H1 (cell line): ENCODE data around the gene SDC4. TPM values are rescaled to one million over a fixed set of nuclear protein-coding genes. Genes with fewer than 3 reads are reported as not detected.

ENCODE experiments used
- CTCF ChIA-PET: fragments of 300-600 bp; sonication (Branson Sonifier 250); formaldehyde crosslinking; loops from one replicate; lab custom pipeline; 2021; ENCODE audit not compliant: partially characterized antibody; lab: Charles Lee
- POLR2A ChIA-PET: fragments of 300-600 bp; sonication (Branson Sonifier 250); formaldehyde crosslinking; loops from one replicate; lab custom pipeline; 2021; ENCODE audit warnings: inconsistent platforms; ENCODE audit not compliant: partially characterized antibody; lab: Charles Lee
- DNase-seq, 2 experiments: peaks; one replicate each; pipeline versions ENCODE4 v3.0.0 to v3.0.0-alpha.2; 2010 to 2022; ENCODE audit warnings: low spot score in 2 of 2, low read depth in 1 of 2, mixed read lengths in 1 of 2
- FAIRE-seq: peaks from 2 replicates; lab custom pipeline; 2011; peaks lifted over from hg19 to GRCh38; lab: Jason Lieb, UNC
- H2AFZ ChIP-seq: 2 replicates; pipeline ENCODE4 v1.8.1; 2012; ENCODE audit warnings: low read length, inconsistent platforms
- H2AK5ac ChIP-seq: 2 replicates; pipeline ENCODE4 v1.6.1; 2013; ENCODE audit warnings: low read depth, low read length
- H2BK120ac ChIP-seq: replicated peaks from 2 replicates; pipeline ENCODE3; 2013; ENCODE audit warnings: low read depth, low read length, inconsistent platforms
- H2BK12ac ChIP-seq: 2 replicates; pipeline ENCODE4 v1.6.1; 2013; ENCODE audit warnings: low read depth, low read length
- H2BK15ac ChIP-seq: 2 replicates; pipeline ENCODE4 v1.6.1; 2013; ENCODE audit warnings: low read length
- H2BK20ac ChIP-seq: 2 replicates; pipeline ENCODE4 v1.6.1; 2013; ENCODE audit warnings: low read length
- H2BK5ac ChIP-seq: 2 replicates; pipeline ENCODE4 v1.6.1; 2013; ENCODE audit warnings: low read depth, low read length
- H3K14ac ChIP-seq: 2 replicates; pipeline ENCODE4 v1.6.1; 2013; ENCODE audit warnings: inconsistent platforms; ENCODE audit not compliant: insufficient read length
- H3K18ac ChIP-seq: 2 replicates; pipeline ENCODE4 v1.6.1; 2013; ENCODE audit warnings: low read length; ENCODE audit errors: extremely low read depth
- H3K23ac ChIP-seq: 2 replicates; pipeline ENCODE4 v1.6.1; 2013; ENCODE audit warnings: inconsistent platforms; ENCODE audit not compliant: insufficient read length
- H3K23me2 ChIP-seq: 2 replicates; pipeline ENCODE4 v1.6.1; 2013; ENCODE audit warnings: low read depth, low read length
- H3K27ac ChIP-seq: 2 replicates; pipeline ENCODE4 v1.6.1; 2011; ENCODE audit warnings: low read depth, low read length, inconsistent platforms
- H3K27me3 ChIP-seq, 4 experiments: replicated peaks in 1 of 4; 1 replicate in 1 of 4; 2 replicates in 3 of 4; pipeline versions ENCODE4 v1.6.1 to v1.8.1; 2011 to 2013; ENCODE audit warnings: low read length in 3 of 4, mild to moderate bottlenecking in 3 of 4, inconsistent platforms in 2 of 4, mixed read lengths in 2 of 4, moderate library complexity in 1 of 4; ENCODE audit not compliant: control insufficient read depth in 3 of 4, insufficient read depth in 3 of 4; ENCODE audit errors: extremely low read depth in 1 of 4
- H3K36me3 ChIP-seq, 4 experiments: 2 replicates each; pipeline versions ENCODE4 v1.6.1 to v1.8.1; 2011 to 2013; ENCODE audit warnings: mild to moderate bottlenecking in 4 of 4, low read length in 3 of 4, moderate library complexity in 2 of 4, control low read depth in 1 of 4, inconsistent platforms in 1 of 4; ENCODE audit not compliant: insufficient read depth in 4 of 4, control insufficient read depth in 2 of 4
- H3K4ac ChIP-seq: replicated peaks from 2 replicates; pipeline ENCODE3; 2013; ENCODE audit warnings: low read length, low read depth, mixed read lengths, inconsistent platforms; ENCODE audit not compliant: insufficient read length
- H3K4me1 ChIP-seq, 4 experiments: replicated peaks in 1 of 4; 1 replicate in 1 of 4; 2 replicates in 3 of 4; pipeline versions ENCODE4 v1.6.1 to v1.8.1; 2011 to 2013; ENCODE audit warnings: low read length in 3 of 4, inconsistent platforms in 2 of 4, mixed read lengths in 1 of 4; ENCODE audit not compliant: insufficient read depth in 4 of 4, control insufficient read depth in 3 of 4
- H3K4me2 ChIP-seq, 2 experiments: 2 replicates each; pipeline versions ENCODE4 v1.6.1 to v1.8.1; 2011 to 2013; ENCODE audit warnings: low read depth in 2 of 2, low read length in 2 of 2, control low read depth in 1 of 2, inconsistent platforms in 1 of 2, mild to moderate bottlenecking in 1 of 2; ENCODE audit not compliant: insufficient read depth in 1 of 2
- H3K4me3 ChIP-seq, 4 experiments: fragments of 200-600, 300-600 bp in 1 of 4; sonication (generic), shearing (Covaris generic), sonication (Bioruptor Twin) in 1 of 4; 2 replicates each; pipeline versions ENCODE4 v1.5.1 to v1.8.1; 2011 to 2016; ENCODE audit warnings: low read length in 4 of 4, low read depth in 3 of 4, control low read depth in 2 of 4, inconsistent platforms in 2 of 4, mild to moderate bottlenecking in 2 of 4, mixed read lengths in 1 of 4, moderate library complexity in 1 of 4; ENCODE audit not compliant: insufficient read depth in 2 of 4; ENCODE audit errors: extremely low read depth in 1 of 4
- H3K56ac ChIP-seq: replicated peaks from 2 replicates; pipeline ENCODE3; 2013; ENCODE audit warnings: low read depth, mild to moderate bottlenecking, mixed read lengths, low read length, inconsistent platforms; ENCODE audit not compliant: insufficient read length
- H3K79me1 ChIP-seq: 2 replicates; pipeline ENCODE4 v1.6.1; 2013; ENCODE audit warnings: low read depth, low read length, control low read depth
- H3K79me2 ChIP-seq, 2 experiments: 2 replicates each; pipeline versions ENCODE4 v1.6.1 to v1.8.1; 2012 to 2013; ENCODE audit warnings: low read length in 2 of 2, mild to moderate bottlenecking in 2 of 2, inconsistent platforms in 1 of 2; ENCODE audit not compliant: insufficient read depth in 2 of 2, control insufficient read depth in 1 of 2
- H3K9ac ChIP-seq, 4 experiments: replicated peaks in 1 of 4; 1 replicate in 1 of 4; 2 replicates in 3 of 4; pipeline versions ENCODE4 v1.6.1 to v1.8.1; 2011 to 2013; ENCODE audit warnings: low read depth in 3 of 4, low read length in 3 of 4, control low read depth in 2 of 4, mild to moderate bottlenecking in 2 of 4, moderate library complexity in 2 of 4, inconsistent platforms in 1 of 4; ENCODE audit errors: extremely low read depth in 1 of 4
- H3K9me3 ChIP-seq, 2 experiments: 2 replicates each; pipeline versions ENCODE4 v1.6.1 to v1.8.1; 2012 to 2013; ENCODE audit warnings: mild to moderate bottlenecking in 2 of 2, moderate library complexity in 2 of 2, control low read depth in 1 of 2, inconsistent platforms in 1 of 2, low read depth in 1 of 2, low read length in 1 of 2, mixed read lengths in 1 of 2; ENCODE audit not compliant: insufficient read depth in 2 of 2
- H4K20me1 ChIP-seq, 2 experiments: replicated peaks in 1 of 2; 2 replicates each; pipeline versions ENCODE3 to v1.8.1; 2011 to 2013; ENCODE audit warnings: inconsistent platforms in 2 of 2, low read length in 2 of 2, mild to moderate bottlenecking in 1 of 2; ENCODE audit not compliant: insufficient read depth in 2 of 2, control insufficient read depth in 1 of 2
- H4K5ac ChIP-seq: 2 replicates; pipeline ENCODE4 v1.6.1; 2013; ENCODE audit warnings: low read length, low read depth, mixed read lengths, inconsistent platforms; ENCODE audit not compliant: insufficient read length
- H4K8ac ChIP-seq: 2 replicates; pipeline ENCODE4 v1.8.0; 2013; ENCODE audit warnings: mild to moderate bottlenecking, moderate library complexity, low read length, inconsistent platforms; ENCODE audit not compliant: insufficient read depth; ENCODE audit errors: extremely low read depth
- H4K91ac ChIP-seq: replicated peaks from 2 replicates; pipeline ENCODE3; 2013; ENCODE audit warnings: low read length, mixed read lengths, inconsistent platforms; ENCODE audit not compliant: insufficient read length
- ASH2L ChIP-seq: fragments of 200-600, 300-600 bp; sonication (generic); IDR thresholded peaks from one replicate; pipeline ENCODE4 v1.7.1; 2017; ENCODE audit warnings: low read length
- CHD1 ChIP-seq: IDR thresholded peaks from 2 replicates; pipeline ENCODE4 v1.6.1; 2012; ENCODE audit warnings: low read depth, low read length, improper control_type of control experiment
- CREB1 ChIP-seq: IDR thresholded peaks from 2 replicates; pipeline ENCODE4 v1.6.1; 2012; ENCODE audit warnings: inconsistent platforms
- CTBP2 ChIP-seq: IDR thresholded peaks from 2 replicates; pipeline ENCODE4 v1.7.0; 2011; ENCODE audit warnings: borderline replicate concordance, mild to moderate bottlenecking, moderate library complexity, mixed read lengths, low read length; ENCODE audit not compliant: insufficient read depth, insufficient read length
- FOSL1 ChIP-seq: IDR thresholded peaks from 2 replicates; pipeline ENCODE4 v1.6.1; 2011; ENCODE audit warnings: mild to moderate bottlenecking, low read depth, low read length, moderate library complexity; ENCODE audit not compliant: insufficient read depth
- KDM1A ChIP-seq: fragments of 200-600, 300-600 bp; sonication (generic); IDR thresholded peaks from 2 replicates; pipeline ENCODE4 v1.7.1; 2016; ENCODE audit warnings: mild to moderate bottlenecking, low read length, borderline replicate concordance
- NANOG ChIP-seq: IDR thresholded peaks from 2 replicates; pipeline ENCODE4 v1.6.1; 2011; ENCODE audit warnings: low read length, low read depth, mild to moderate bottlenecking, inconsistent platforms; ENCODE audit not compliant: insufficient read depth, poor library complexity, severe bottlenecking
- RFX5 ChIP-seq: IDR thresholded peaks from 2 replicates; pipeline ENCODE4 v1.6.1; 2011; ENCODE audit warnings: low read depth, low read length, improper control_type of control experiment, borderline replicate concordance
- RNF2 ChIP-seq: fragments of 200-900, 300-1000 bp; sonication (generic); IDR thresholded peaks from 2 replicates; pipeline ENCODE4 v1.7.1; 2016; ENCODE audit warnings: borderline replicate concordance, low read depth, mild to moderate bottlenecking, antibody characterized with exemption, low read length; ENCODE audit not compliant: poor library complexity, severe bottlenecking; ENCODE audit errors: missing control alignments
- SAP30 ChIP-seq: fragments of 300-600 bp; sonication (generic); IDR thresholded peaks from 2 replicates; pipeline ENCODE4 v1.7.1; 2012; ENCODE audit warnings: low read length, moderate library complexity, mild to moderate bottlenecking, inconsistent platforms; ENCODE audit not compliant: insufficient read depth, insufficient replicate concordance
- SRF ChIP-seq: IDR thresholded peaks from 2 replicates; pipeline ENCODE4 v1.6.1; 2011; ENCODE audit warnings: mild to moderate bottlenecking, low read depth, low read length, moderate library complexity
- TEAD4 ChIP-seq: IDR thresholded peaks from 2 replicates; pipeline ENCODE4 v1.6.1; 2012; ENCODE audit warnings: low read depth, low read length, inconsistent platforms, mixed read lengths
- ZNF274 ChIP-seq: IDR thresholded peaks from 2 replicates; pipeline ENCODE4 v1.7.0; 2012; ENCODE audit warnings: low read length, borderline replicate concordance; ENCODE audit errors: extremely low read depth
- WGBS, 2 experiments: shearing (Covaris generic) in 1 of 2; methylation state at CpG; one replicate each; pipeline versions ENCODE4 v1.1.6 to v1.1.7; 2013 to 2015; ENCODE audit warnings: low lambda C conversion rate in 2 of 2, mixed read lengths in 2 of 2, inconsistent platforms in 1 of 2, low coverage in 1 of 2, missing lambda C conversion rate in 1 of 2; ENCODE audit not compliant: insufficient replicate concordance in 2 of 2, insufficient coverage in 1 of 2, insufficient read length in 1 of 2; ENCODE audit errors: extremely low coverage in 1 of 2, missing lambda C conversion rate in 1 of 2; 5-methylcytosine and 5-hydroxymethylcytosine counted together
- polyA plus RNA-seq, 7 experiments: library from polyadenylated mRNA; depleted of rRNA in 3 of 7; stranded (reverse) in 5 of 7; unstranded in 2 of 7; fragments of >200 nt in 5 of 7; fragments of 200-250 nt in 2 of 7; gene quantifications; 1 replicate in 5 of 7; 2 replicates in 1 of 7; 4 replicates in 1 of 7; pipeline versions ENCODE4 v1.2.1 to v1.2.3, GENCODE V29; 2011 to 2013; ENCODE audit warnings: missing spikeins in 2 of 7, mixed read lengths in 2 of 7
- total RNA-seq: library from RNA; stranded (reverse); fragmentation: NEBNext Ultra II Directional; extraction: Animal tissue kit (Norgen Biotek cat#: 25700); gene quantifications from 2 replicates; pipeline ENCODE4 v1.2.1, GENCODE V29; 2021

The SDC4 gene
- total and polyA plus RNA-seq, 2 of the 8 experiments (the other 6 are each of a cell fraction or from before 2014, with no cell fraction given) = 34.6 to 60.2 TPM

GRCh38 chr20:45374966-45375365 is 26.7 kb upstream of the SDC4 start:
- WGBS, 2 experiments = 98% methylated on average over 14 of the region's 14 CpGs; no CpG with 5 or more reads in 1 of the 2 experiments
- H3K4me2 ChIP-seq = no peak overlapping the region
- DNase-seq = peak in 1 of 2 experiments; percentile 35
- H4K8ac ChIP-seq = no peak overlapping the region
- no peak overlapping the region for H3K18ac ChIP-seq
- no peak overlapping the region for H2AFZ ChIP-seq
- H3K14ac ChIP-seq = no peak overlapping the region
- no peak overlapping the region for H2BK120ac ChIP-seq
- H2BK15ac ChIP-seq = no peak overlapping the region
- H4K91ac ChIP-seq = no peak overlapping the region
- H3K79me2 ChIP-seq = no peaks in the 10 kb centered on the region
- H2BK5ac ChIP-seq = no peak overlapping the region
- H3K27me3 ChIP-seq = peaks cover 0 to 12% (median 9%) of the 10 kb centered on the region in 4 experiments; a peak in 3 of 7 replicates
- peaks cover 0 to 18% (median 10%) of the 10 kb centered on the region in 4 experiments; a peak in 6 of 7 replicates for H3K4me1 ChIP-seq
- no peaks in the 10 kb centered on the region for H4K20me1 ChIP-seq
- POLR2A ChIA-PET = interaction anchor here (1.3 to 4.5 kb wide), 5 partner anchors 20 to 39 kb away, joined by 3 to 42 read pairs (median 4); partner anchors contain the start of gene DBNDD2
- no peak overlapping the region for H3K56ac ChIP-seq
- H3K4me3 ChIP-seq = no peak overlapping the region
- H3K9me3 ChIP-seq = no peaks in the 10 kb centered on the region
- H3K23me2 ChIP-seq = peaks cover 4% of the 10 kb centered on the region
- H3K4ac ChIP-seq = no peak overlapping the region
- no peak overlapping the region for H4K5ac ChIP-seq
- no peak overlapping the region for H2BK20ac ChIP-seq
- H2AK5ac ChIP-seq = no peak overlapping the region
- TF ChIP-seq ASH2L = no peak
- TF ChIP-seq NANOG = no peak
- TF ChIP-seq KDM1A = no peak
- no peak for TF ChIP-seq CTBP2
- TF ChIP-seq RNF2 = no peak
- no peak for TF ChIP-seq TEAD4
- TF ChIP-seq SAP30 = no peak
- no peak for TF ChIP-seq CHD1
- no peak for TF ChIP-seq SRF
- no peak for TF ChIP-seq RFX5
- no peak for TF ChIP-seq FOSL1
- TF ChIP-seq ZNF274 = no peak
- TF ChIP-seq CREB1 = no peak
- no peaks in the 10 kb centered on the region for H3K36me3 ChIP-seq
- no peak overlapping the region for H2BK12ac ChIP-seq
- H3K23ac ChIP-seq = no peak overlapping the region
- H3K27ac ChIP-seq = no peak overlapping the region
- no peaks in the 10 kb centered on the region for H3K79me1 ChIP-seq
- H3K9ac ChIP-seq = no peak overlapping the region
- CTCF ChIA-PET = interaction anchor here (0.6 to 11.9 kb wide), 14 partner anchors 13 to 425 kb away, joined by 3 to 186 read pairs (median 22); partner anchors contain the start of genes DBNDD2, SDC4, SYS1 and WFDC2
- FAIRE-seq = no peak
